HFF-Myc (cell line): ENCODE data around the gene TLR8.

Experiments used
- DNase-seq: peaks from one replicate; pipeline ENCODE4 v3.0.0-alpha.2; 2011; ENCODE audit warnings: low read depth; ENCODE audit errors: extremely low read depth
- H3K4me3 ChIP-seq: replicated peaks from 2 replicates; pipeline ENCODE4 v1.5.1; 2011; ENCODE audit warnings: low read depth, mild to moderate bottlenecking, control low read depth, low read length
- TF ChIP-seq, protein P1 (sequence below): IDR thresholded peaks from 2 replicates; pipeline ENCODE4 v1.5.1; 2012; ENCODE audit warnings: mild to moderate bottlenecking, low read depth, low read length, control low read depth; ENCODE audit errors: missing control alignments

The TLR8 gene

GRCh38 chrX:12894074-12895030 lies 12.1 kb upstream of the TLR8 start:
- no peak for DNase-seq
- H3K4me3 ChIP-seq: no peak overlapping the region
- TF ChIP-seq, protein P1, sequence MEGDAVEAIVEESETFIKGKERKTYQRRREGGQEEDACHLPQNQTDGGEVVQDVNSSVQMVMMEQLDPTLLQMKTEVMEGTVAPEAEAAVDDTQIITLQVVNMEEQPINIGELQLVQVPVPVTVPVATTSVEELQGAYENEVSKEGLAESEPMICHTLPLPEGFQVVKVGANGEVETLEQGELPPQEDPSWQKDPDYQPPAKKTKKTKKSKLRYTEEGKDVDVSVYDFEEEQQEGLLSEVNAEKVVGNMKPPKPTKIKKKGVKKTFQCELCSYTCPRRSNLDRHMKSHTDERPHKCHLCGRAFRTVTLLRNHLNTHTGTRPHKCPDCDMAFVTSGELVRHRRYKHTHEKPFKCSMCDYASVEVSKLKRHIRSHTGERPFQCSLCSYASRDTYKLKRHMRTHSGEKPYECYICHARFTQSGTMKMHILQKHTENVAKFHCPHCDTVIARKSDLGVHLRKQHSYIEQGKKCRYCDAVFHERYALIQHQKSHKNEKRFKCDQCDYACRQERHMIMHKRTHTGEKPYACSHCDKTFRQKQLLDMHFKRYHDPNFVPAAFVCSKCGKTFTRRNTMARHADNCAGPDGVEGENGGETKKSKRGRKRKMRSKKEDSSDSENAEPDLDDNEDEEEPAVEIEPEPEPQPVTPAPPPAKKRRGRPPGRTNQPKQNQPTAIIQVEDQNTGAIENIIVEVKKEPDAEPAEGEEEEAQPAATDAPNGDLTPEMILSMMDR: peak; percentile 47

DNA sequence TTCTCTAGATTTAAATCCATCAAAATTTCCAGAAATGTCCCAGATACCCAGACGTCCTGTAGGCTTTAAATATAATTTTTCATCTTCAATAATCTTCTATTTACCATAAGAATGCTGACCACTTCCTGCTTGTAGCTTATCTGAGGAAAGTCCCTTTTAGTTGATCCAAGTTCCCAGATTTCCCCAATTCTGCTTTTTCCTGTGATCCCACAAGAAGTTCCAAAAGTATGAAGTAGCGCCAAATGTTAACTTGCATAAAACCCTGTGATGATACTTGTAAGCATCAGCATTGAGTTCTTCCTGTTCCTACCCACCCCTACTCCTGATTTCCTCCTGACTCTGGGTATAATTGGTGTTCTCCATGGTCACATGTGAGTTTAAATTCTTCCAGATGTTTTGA lies 10.6 kb upstream of the TLR8 start:
- H3K4me3 ChIP-seq: no peak overlapping the region
- no peak for DNase-seq
- TF ChIP-seq, protein P1: no peak

GRCh38 chrX:12896935-12897334 lies 9.5 kb upstream of the TLR8 start:
- no peak for DNase-seq
- TF ChIP-seq, protein P1: no peak
- no peak overlapping the region for H3K4me3 ChIP-seq

DNA sequence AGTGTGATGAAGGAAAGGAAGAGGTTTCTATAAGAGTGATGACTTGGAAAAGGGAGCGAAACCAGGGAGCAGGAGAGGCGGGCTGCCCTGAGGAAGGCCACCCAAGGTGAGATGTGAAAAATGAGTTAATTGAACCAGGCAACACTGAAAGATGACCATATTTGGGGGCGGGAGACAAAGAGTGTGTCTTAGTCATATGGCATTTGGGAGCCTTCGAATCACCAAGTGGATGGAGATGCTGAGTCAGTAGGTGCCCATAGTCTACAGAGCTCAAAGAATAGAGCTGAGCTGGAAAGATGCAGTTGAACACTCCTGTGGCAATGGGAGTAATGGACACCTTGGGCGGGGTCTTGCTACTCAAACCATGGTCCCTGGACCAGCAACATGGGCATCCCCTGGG lies 8.3 kb upstream of the TLR8 start:
- H3K4me3 ChIP-seq: no peak overlapping the region
- no peak for DNase-seq
- TF ChIP-seq, protein P1: no peak

DNA sequence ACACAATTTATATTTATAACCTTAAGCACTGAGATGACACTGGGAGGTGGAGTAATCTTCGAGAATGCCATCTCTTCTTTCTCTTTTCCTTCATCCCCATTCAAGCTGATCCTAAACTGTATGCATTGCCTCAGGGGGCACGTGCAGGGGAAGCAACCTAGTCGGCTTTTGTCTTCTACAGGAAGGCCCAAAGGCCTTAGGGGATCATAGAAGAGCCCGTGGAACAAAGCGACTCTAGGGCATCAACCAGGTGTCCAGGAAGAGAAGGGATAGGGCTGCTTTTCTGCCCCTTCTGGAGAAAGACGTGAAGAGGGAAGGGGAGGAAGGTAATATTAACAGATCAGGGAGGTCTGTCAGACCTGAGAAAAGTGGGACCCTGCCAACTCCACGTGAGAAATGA lies 6.9 kb upstream of the TLR8 start:
- no peak for DNase-seq
- TF ChIP-seq, protein P1: no peak
- no peak overlapping the region for H3K4me3 ChIP-seq

DNA sequence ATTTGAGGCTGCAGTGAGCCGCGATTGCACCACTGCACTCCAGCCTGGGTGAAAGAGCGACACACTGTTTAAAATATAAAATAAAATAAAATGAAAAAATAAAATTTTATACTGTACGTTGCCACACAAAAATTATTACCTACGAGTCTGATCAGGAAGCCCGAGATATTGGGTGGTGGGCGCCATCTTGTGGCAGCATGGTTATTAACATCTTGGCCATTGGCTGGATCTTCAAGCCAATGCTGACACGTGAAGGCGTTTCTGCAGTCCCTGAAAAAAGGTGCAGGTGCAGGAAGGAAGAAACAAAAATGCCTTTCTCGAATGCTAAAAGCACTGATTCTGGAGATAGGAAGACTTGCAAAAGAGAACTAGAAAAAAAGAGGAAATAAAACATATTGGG lies 4.9 kb upstream of the TLR8 start:
- no peak overlapping the region for H3K4me3 ChIP-seq
- TF ChIP-seq, protein P1: peak; percentile 54
- peak; percentile 17 for DNase-seq
